ENCODE results near the gene DAB2IP. TPM values are rescaled to one million over a fixed set of nuclear protein-coding genes. Genes with fewer than 3 reads are reported as not detected.
"Not testable (repeated sequence)": the region's sequence is repeated elsewhere in the genome, so short reads cannot be mapped to it uniquely, and the experiment has no call there.

The DAB2IP gene
- total RNA-seq, 1 donor from 2014 or later = 71.6 TPM

DNA sequence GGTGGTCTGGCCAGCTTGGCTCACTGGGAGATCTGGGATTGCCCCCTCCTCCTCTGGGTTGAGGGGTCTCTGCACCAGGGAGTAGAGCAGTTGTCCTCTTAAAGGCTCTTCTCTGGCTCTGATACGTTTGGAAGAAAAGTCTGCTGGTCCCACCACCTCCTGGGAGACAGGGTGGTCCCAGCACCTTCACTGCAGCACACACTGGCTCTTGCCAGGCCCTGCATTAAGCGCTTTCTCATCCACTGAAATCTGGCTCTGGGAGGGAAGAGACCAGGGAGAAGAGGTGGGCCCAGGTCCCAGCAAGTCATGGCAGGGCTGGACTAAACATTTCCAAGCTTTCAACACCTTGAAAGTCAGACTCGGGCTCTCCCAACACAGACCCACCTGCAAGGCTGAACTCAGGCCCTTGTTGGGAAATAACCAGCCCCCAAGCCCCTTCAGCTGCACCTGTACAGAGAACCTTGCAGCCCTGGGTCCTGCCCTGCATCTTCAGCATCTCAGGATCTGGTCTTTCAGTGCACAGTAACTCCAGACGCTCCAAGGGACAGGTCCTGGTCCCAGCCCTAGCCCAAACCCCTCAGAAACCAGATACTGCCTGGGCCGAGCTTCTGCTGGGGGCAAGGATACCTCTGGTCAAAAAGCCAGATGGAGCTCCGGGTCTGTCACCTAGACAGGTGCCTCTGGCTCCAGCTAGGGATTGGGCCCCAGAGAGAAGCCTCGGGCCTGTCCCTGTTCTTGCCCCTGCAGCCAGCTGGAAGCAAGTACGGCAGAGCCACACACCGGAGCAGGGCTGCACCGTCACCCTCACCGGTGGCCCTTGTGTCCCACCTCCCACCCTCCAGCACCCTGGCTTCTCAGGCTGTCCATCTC lies 134.5 kb downstream of the DAB2IP start:
- H3K27me3 ChIP-seq = no peaks in the 10 kb centered on the region
- no peak overlapping the region for H3K4me3 ChIP-seq
- intact Hi-C loops (cut with DNase I) = no loop called here
- H3K9me3 ChIP-seq = no peaks in the 10 kb centered on the region
- no peaks in the 10 kb centered on the region for H3K4me1 ChIP-seq
- no peak for DNase-seq (ENCODE audit: low spot score in 2 of 2)
- H3K27ac ChIP-seq = no peak overlapping the region
- TF ChIP-seq, protein P1, sequence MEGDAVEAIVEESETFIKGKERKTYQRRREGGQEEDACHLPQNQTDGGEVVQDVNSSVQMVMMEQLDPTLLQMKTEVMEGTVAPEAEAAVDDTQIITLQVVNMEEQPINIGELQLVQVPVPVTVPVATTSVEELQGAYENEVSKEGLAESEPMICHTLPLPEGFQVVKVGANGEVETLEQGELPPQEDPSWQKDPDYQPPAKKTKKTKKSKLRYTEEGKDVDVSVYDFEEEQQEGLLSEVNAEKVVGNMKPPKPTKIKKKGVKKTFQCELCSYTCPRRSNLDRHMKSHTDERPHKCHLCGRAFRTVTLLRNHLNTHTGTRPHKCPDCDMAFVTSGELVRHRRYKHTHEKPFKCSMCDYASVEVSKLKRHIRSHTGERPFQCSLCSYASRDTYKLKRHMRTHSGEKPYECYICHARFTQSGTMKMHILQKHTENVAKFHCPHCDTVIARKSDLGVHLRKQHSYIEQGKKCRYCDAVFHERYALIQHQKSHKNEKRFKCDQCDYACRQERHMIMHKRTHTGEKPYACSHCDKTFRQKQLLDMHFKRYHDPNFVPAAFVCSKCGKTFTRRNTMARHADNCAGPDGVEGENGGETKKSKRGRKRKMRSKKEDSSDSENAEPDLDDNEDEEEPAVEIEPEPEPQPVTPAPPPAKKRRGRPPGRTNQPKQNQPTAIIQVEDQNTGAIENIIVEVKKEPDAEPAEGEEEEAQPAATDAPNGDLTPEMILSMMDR (IDR thresholded peaks at IDR 0.05) = no peak
- peaks cover 34 to 46% of the 10 kb centered on the region in 2 donors for H3K36me3 ChIP-seq

- Histone ChIP-seq H3K4me1 (no peaks in the 10 kb centered on the region), H3K36me3 (peaks cover 28 to 39% of the 10 kb centered on the region in 2 donors), H3K27me3 (no peaks in the 10 kb centered on the region), H3K4me3 (no peak overlapping the region), H3K27ac (no peak overlapping the region), H3K9me3 (no peaks in the 10 kb centered on the region)
- DNase-seq (ENCODE audit: low spot score in 2 of 2) = no peak
- TF ChIP-seq, protein P1 (IDR thresholded peaks at IDR 0.05) = no peak
- intact Hi-C loops (cut with DNase I) = no loop called here
Observed at GRCh38 chr9:121786543-121786948, 135.1 kb downstream of the DAB2IP start.

- intact Hi-C loops (cut with DNase I) = no loop called here
- H3K4me1 ChIP-seq = no peaks in the 10 kb centered on the region
- no peaks in the 10 kb centered on the region for H3K9me3 ChIP-seq
- no peak overlapping the region for H3K4me3 ChIP-seq
- H3K36me3 ChIP-seq = peaks cover 23 to 35% of the 10 kb centered on the region in 2 donors
- TF ChIP-seq, protein P1 (IDR thresholded peaks at IDR 0.05) = no peak
- no peak for DNase-seq (ENCODE audit: low spot score in 2 of 2)
- H3K27me3 ChIP-seq = no peaks in the 10 kb centered on the region
- no peak overlapping the region for H3K27ac ChIP-seq
Observed at GRCh38 chr9:121786998-121787422, 135.6 kb downstream of the DAB2IP start.

- Histone ChIP-seq H3K36me3 (peaks cover 5 to 17% of the 10 kb centered on the region in 2 donors), H3K9me3 (no peaks in the 10 kb centered on the region), H3K27ac (no peak overlapping the region), H3K4me1 (no peaks in the 10 kb centered on the region), H3K4me3 (no peak overlapping the region), H3K27me3 (no peaks in the 10 kb centered on the region)
- TF ChIP-seq, protein P1 (IDR thresholded peaks at IDR 0.05) = no peak
- intact Hi-C loops (cut with DNase I) = no loop called here
- no peak for DNase-seq (ENCODE audit: low spot score in 2 of 2)
Observed at GRCh38 chr9:121788686-121789366, 137.4 kb downstream of the DAB2IP start.

- no peaks in the 10 kb centered on the region for H3K4me1 ChIP-seq
- no peak for DNase-seq (ENCODE audit: low spot score in 2 of 2)
- no peaks in the 10 kb centered on the region for H3K27me3 ChIP-seq
- H3K4me3 ChIP-seq = no peak overlapping the region
- H3K9me3 ChIP-seq = no peaks in the 10 kb centered on the region
- TF ChIP-seq, protein P1 (IDR thresholded peaks at IDR 0.05) = no peak
- H3K36me3 ChIP-seq = no peaks in the 10 kb centered on the region
- intact Hi-C loops (cut with DNase I) = no loop called here
- H3K27ac ChIP-seq = no peak overlapping the region
Observed at GRCh38 chr9:121790841-121791240, 139.4 kb downstream of the DAB2IP start.

DNA sequence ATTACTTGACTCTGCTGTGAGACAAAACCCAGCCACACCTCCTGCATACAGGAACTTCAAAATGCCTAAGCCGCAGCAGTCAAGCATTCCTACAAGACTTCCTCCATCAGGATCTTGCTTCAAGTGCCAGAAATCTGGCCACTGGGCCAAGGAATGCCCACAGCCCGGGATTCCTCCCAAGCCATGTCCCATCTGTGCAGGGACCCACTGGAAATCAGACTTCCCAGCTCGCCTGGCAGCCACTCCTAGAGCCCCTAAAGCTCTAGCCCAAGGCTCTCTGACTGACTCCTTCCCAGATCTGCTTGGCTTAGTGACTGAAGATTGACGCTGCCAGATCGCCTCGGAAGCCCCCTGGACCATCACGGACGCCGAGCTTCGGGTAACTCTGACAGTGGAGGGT lies 141.0 kb downstream of the DAB2IP start:
- intact Hi-C loops (cut with DNase I) = not testable (repeated sequence)

GRCh38 chr9:121794334-121794733 lies 142.9 kb downstream of the DAB2IP start:
- H3K4me1 ChIP-seq; H3K36me3 ChIP-seq; H3K4me3 ChIP-seq; DNase-seq (ENCODE audit: low spot score in 2 of 2); intact Hi-C loops (cut with DNase I); H3K27ac ChIP-seq; H3K9me3 ChIP-seq; H3K27me3 ChIP-seq: not testable (repeated sequence)

More for the DNA sequence above, 141.0 kb downstream of the DAB2IP start:
- not testable (repeated sequence) for H3K4me1 ChIP-seq; H3K36me3 ChIP-seq; H3K27ac ChIP-seq; H3K4me3 ChIP-seq; DNase-seq (ENCODE audit: low spot score in 2 of 2); H3K27me3 ChIP-seq; H3K9me3 ChIP-seq
